ENCODE data around the gene YWHAG. TPM values are rescaled to one million over a fixed set of nuclear protein-coding genes. Genes with fewer than 3 reads are reported as not detected.

Gene YWHAG
- total and polyA plus RNA-seq, 2 of the 13 experiments (the other 11 are each of a cell fraction or from before 2014, with no cell fraction given) = 36.9 to 67.5 TPM

- TF ChIP-seq MTERF4 (CRISPR knock-in tag; IDR thresholded peaks at IDR 0.05) (0 out of 2 replicates have a peak, but pooled peaks have one; percentile 57), ZBED4 (CRISPR knock-in tag; IDR thresholded peaks at IDR 0.05; ENCODE audit: borderline replicate concordance) (peak; percentile 91), ZNF513 (CRISPR knock-in tag; conservative IDR thresholded peaks at IDR 0.05) (peak; percentile 77; the same call in 1 of the 2 replicates), MTA3 (CRISPR knock-in tag; IDR thresholded peaks at IDR 0.05) (no peak), DRAP1 (CRISPR knock-in tag; IDR thresholded peaks at IDR 0.05) (no peak), MIER3 (CRISPR knock-in tag; IDR thresholded peaks at IDR 0.05; ENCODE audit: borderline replicate concordance) (peak; percentile 85; the same call in 1 of the 2 replicates), ARID3A (IDR thresholded peaks at IDR 0.05; ENCODE audit: low read depth, low read length) (no peak), ZFX (CRISPR knock-in tag; IDR thresholded peaks at IDR 0.05; ENCODE audit: low read depth) (peak; percentile 55; the same call in 1 of the 2 replicates), ZFP62 (CRISPR knock-in tag; IDR thresholded peaks at IDR 0.05) (no peak), CCDC6 (CRISPR knock-in tag; IDR thresholded peaks at IDR 0.05) (0 out of 2 replicates have a peak, but pooled peaks have one; percentile 43), SALL2 (CRISPR knock-in tag; IDR thresholded peaks at IDR 0.05) (peak; percentile 52; the same call in 1 of the 2 replicates), ZNF10 (CRISPR knock-in tag; IDR thresholded peaks at IDR 0.05; ENCODE audit: borderline replicate concordance, low read depth) (no peak), ZHX1 (CRISPR knock-in tag; IDR thresholded peaks at IDR 0.05; ENCODE audit: low read depth) (peak; percentile 72), ZC3H4 (CRISPR knock-in tag; IDR thresholded peaks at IDR 0.05; ENCODE audit: borderline replicate concordance) (no peak)
Measured at GRCh38 chr7:76314042-76314721, 44.6 kb downstream of the YWHAG start (continued).
